GM23338 (cell line): Measurements from ENCODE around the gene RUNX1. TPM values are rescaled to one million over a fixed set of nuclear protein-coding genes. Genes with fewer than 3 reads are reported as not detected.

Experiments
- ATAC-seq: fragments of 200-7000 bp; cut with Tn5 transposase; 3 replicates; pipeline ENCODE4 v1.9.1; 2020
- DNase-seq: peaks from one replicate; pipeline ENCODE4 v3.0.0-alpha.2; 2015; ENCODE audit warnings: low spot score
- H2AFZ ChIP-seq: fragments of 200-600 bp; sonication (generic); 2 replicates; pipeline ENCODE4 v1.8.0; 2016; ENCODE audit warnings: antibody characterized with exemption, mild to moderate bottlenecking, moderate library complexity
- H3F3A ChIP-seq: fragments of 200-600 bp; sonication (generic); replicated peaks from 2 replicates; pipeline ENCODE4 v1.8.0; 2017; ENCODE audit warnings: antibody characterized with exemption, mixed run types, low read depth
- H3K27ac ChIP-seq: fragments of 200-600 bp; sonication (generic); 2 replicates; pipeline ENCODE4 v1.6.1; 2016; ENCODE audit warnings: low read depth
- H3K27me3 ChIP-seq: fragments of 200-600 bp; sonication (generic); 2 replicates; pipeline ENCODE4 v1.8.0; 2016; ENCODE audit warnings: mild to moderate bottlenecking, mixed run types, moderate library complexity; ENCODE audit not compliant: insufficient read depth
- H3K36me3 ChIP-seq: fragments of 200-600 bp; sonication (generic); 2 replicates; pipeline ENCODE4 v1.8.0; 2016; ENCODE audit warnings: mild to moderate bottlenecking; ENCODE audit not compliant: insufficient read depth
- H3K4me1 ChIP-seq: fragments of 200-600 bp; sonication (generic); 2 replicates; pipeline ENCODE4 v1.8.0; 2016; ENCODE audit warnings: mild to moderate bottlenecking, moderate library complexity; ENCODE audit not compliant: insufficient read depth
- H3K4me2 ChIP-seq: fragments of 200-600 bp; sonication (generic); 2 replicates; pipeline ENCODE4 v1.7.1; 2017; ENCODE audit warnings: mixed run types
- H3K4me3 ChIP-seq: fragments of 200-600 bp; sonication (generic); 2 replicates; pipeline ENCODE4 v1.6.1; 2016; ENCODE audit warnings: mixed run types
- H3K79me2 ChIP-seq: fragments of 200-600 bp; sonication (generic); replicated peaks from 2 replicates; pipeline ENCODE4 v1.8.0; 2017; ENCODE audit warnings: mild to moderate bottlenecking; ENCODE audit not compliant: insufficient read depth
- H3K9me2 ChIP-seq: fragments of 200-600 bp; sonication (generic); 2 replicates; pipeline ENCODE4 v1.8.0; 2017; ENCODE audit not compliant: insufficient read depth
- H4K20me1 ChIP-seq: fragments of 200-600 bp; sonication (generic); replicated peaks from 2 replicates; pipeline ENCODE4 v1.8.0; 2017; ENCODE audit warnings: mild to moderate bottlenecking; ENCODE audit not compliant: insufficient read depth
- H3K27ac Mint-ChIP-seq: 2 replicates; pipeline ENCODE4 v1.8.0; 2020; ENCODE audit warnings: inconsistent platforms, mild to moderate bottlenecking, moderate library complexity, mixed read lengths
- H3K27me3 Mint-ChIP-seq: 3 replicates; pipeline ENCODE4 v1.8.0; 2022; ENCODE audit warnings: low read depth, mild to moderate bottlenecking, moderate library complexity, mixed read lengths, inconsistent platforms; ENCODE audit not compliant: insufficient read depth, poor library complexity
- H3K36me3 Mint-ChIP-seq: 3 replicates; pipeline ENCODE4 v1.8.0; 2021; ENCODE audit warnings: low read depth, mild to moderate bottlenecking, inconsistent platforms, moderate library complexity, mixed read lengths
- H3K4me1 Mint-ChIP-seq: 3 replicates; pipeline ENCODE4 v1.8.0; 2020; ENCODE audit warnings: mild to moderate bottlenecking, inconsistent platforms, mixed read lengths
- H3K4me3 Mint-ChIP-seq: 3 replicates; pipeline ENCODE4 v1.8.0; 2021; ENCODE audit warnings: moderate library complexity, mild to moderate bottlenecking, inconsistent platforms, mixed read lengths
- H3K9me3 Mint-ChIP-seq: 3 replicates; pipeline ENCODE4 v1.8.0; 2020; ENCODE audit warnings: moderate library complexity, mild to moderate bottlenecking, inconsistent platforms, mixed read lengths
- JUNB ChIP-seq: IDR thresholded peaks from one replicate; pipeline ENCODE4 v1.6.1; 2016; ENCODE audit warnings: antibody characterized with exemption; ENCODE audit not compliant: unreplicated experiment
- NANOG ChIP-seq: IDR thresholded peaks from 2 replicates; pipeline ENCODE4 v1.6.1; 2016; ENCODE audit warnings: antibody characterized with exemption, borderline replicate concordance
- ZNF331 ChIP-seq: fragments of 250-450 bp; sonication (Bioruptor Pico); IDR thresholded peaks from 2 replicates; pipeline ENCODE4 v1.5.0; 2020; ENCODE audit warnings: low read depth, mild to moderate bottlenecking, moderate library complexity
- polyA plus RNA-seq: library from polyadenylated mRNA; unstranded; fragments of >200 nt; fragmentation: Nextera tagmentation; extraction: Ambion mirVana; gene quantifications from 2 replicates; pipeline ENCODE4 v1.2.1, GENCODE V29; 2016
- total RNA-seq: library from RNA; depleted of rRNA; stranded (reverse); fragments of >200 nt; shearing (Covaris generic); gene quantifications from 2 replicates; pipeline ENCODE4 v1.2.3, GENCODE V29; 2014
- TF ChIP-seq, protein P1 (sequence below), 2 experiments: fragments of 200-600 bp in 1 of 2; sonication (generic) in 1 of 2; conservative IDR thresholded peaks; 2 replicates each; pipeline versions ENCODE4 v1.5.1 to v1.6.1; 2016 to 2017; ENCODE audit warnings: antibody characterized with exemption in 2 of 2, low read depth in 2 of 2, mild to moderate bottlenecking in 2 of 2, moderate library complexity in 1 of 2
- TF ChIP-seq, protein P2 (sequence below): fragments of 250-450 bp; sonication (Bioruptor Pico); IDR thresholded peaks from 2 replicates; pipeline ENCODE4 v1.5.0; 2020; ENCODE audit warnings: mild to moderate bottlenecking, moderate library complexity
- TF ChIP-seq, protein P3 (sequence below): IDR thresholded peaks from one replicate; pipeline ENCODE4 v1.6.1; 2018; ENCODE audit warnings: antibody characterized with exemption; ENCODE audit not compliant: unreplicated experiment
- TF ChIP-seq, protein P4 (sequence below): IDR thresholded peaks from 2 replicates; pipeline ENCODE4 v1.6.1; 2016; ENCODE audit warnings: antibody characterized with exemption

Gene RUNX1
- total and polyA plus RNA-seq, 2 experiments from 2014 or later = 0.29 to 1.1 TPM

DNA sequence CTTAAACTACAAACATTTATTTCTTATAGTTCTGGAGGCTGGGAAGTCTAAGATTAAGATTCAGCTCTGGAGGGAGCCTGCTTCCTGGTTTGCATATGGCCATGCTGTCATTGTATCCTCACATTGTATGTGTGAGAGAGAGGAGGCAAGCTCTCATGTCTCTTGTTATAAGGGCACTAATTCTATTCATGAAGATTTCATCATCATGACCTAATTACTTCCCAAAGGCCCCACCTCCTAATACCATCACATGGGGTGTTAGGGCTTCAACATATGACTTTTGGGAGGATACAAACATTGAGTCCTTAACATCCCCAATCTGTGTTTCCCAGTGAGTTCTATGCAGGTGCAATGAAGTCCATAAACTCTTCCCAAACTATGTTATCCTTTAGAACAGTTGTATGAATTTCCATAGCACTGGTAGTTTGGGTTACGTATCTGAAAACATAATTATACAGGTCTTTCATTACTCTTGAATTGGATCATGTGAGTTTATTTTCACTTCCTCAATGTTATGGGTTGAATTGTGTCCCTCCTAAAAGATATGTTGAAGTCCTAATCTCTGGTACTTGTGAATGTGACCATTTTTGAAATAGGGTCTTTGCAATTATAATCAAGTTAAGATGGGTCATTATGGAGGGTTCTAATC lies 124.2 kb downstream of the RUNX1 start:
- DNase-seq = no peak
- Histone ChIP-seq H3K4me3 (no peak overlapping the region), H3K4me2 (no peak overlapping the region), H3F3A (no peaks in the 10 kb centered on the region), H3K79me2 (no peaks in the 10 kb centered on the region), H3K27ac (no peak overlapping the region), H3K36me3 (no peaks in the 10 kb centered on the region), H2AFZ (no peak overlapping the region), H3K9me2 (peaks cover 8% of the 10 kb centered on the region), H4K20me1 (no peaks in the 10 kb centered on the region), H3K27me3 (no peaks in the 10 kb centered on the region), H3K4me1 (no peaks in the 10 kb centered on the region)
- TF ChIP-seq, protein P1, sequence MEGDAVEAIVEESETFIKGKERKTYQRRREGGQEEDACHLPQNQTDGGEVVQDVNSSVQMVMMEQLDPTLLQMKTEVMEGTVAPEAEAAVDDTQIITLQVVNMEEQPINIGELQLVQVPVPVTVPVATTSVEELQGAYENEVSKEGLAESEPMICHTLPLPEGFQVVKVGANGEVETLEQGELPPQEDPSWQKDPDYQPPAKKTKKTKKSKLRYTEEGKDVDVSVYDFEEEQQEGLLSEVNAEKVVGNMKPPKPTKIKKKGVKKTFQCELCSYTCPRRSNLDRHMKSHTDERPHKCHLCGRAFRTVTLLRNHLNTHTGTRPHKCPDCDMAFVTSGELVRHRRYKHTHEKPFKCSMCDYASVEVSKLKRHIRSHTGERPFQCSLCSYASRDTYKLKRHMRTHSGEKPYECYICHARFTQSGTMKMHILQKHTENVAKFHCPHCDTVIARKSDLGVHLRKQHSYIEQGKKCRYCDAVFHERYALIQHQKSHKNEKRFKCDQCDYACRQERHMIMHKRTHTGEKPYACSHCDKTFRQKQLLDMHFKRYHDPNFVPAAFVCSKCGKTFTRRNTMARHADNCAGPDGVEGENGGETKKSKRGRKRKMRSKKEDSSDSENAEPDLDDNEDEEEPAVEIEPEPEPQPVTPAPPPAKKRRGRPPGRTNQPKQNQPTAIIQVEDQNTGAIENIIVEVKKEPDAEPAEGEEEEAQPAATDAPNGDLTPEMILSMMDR (conservative IDR thresholded peaks at IDR 0.05; ENCODE audit: low read depth in 2 of 2) = no peak
- TF ChIP-seq JUNB = no peak
- TF ChIP-seq, protein P2, sequence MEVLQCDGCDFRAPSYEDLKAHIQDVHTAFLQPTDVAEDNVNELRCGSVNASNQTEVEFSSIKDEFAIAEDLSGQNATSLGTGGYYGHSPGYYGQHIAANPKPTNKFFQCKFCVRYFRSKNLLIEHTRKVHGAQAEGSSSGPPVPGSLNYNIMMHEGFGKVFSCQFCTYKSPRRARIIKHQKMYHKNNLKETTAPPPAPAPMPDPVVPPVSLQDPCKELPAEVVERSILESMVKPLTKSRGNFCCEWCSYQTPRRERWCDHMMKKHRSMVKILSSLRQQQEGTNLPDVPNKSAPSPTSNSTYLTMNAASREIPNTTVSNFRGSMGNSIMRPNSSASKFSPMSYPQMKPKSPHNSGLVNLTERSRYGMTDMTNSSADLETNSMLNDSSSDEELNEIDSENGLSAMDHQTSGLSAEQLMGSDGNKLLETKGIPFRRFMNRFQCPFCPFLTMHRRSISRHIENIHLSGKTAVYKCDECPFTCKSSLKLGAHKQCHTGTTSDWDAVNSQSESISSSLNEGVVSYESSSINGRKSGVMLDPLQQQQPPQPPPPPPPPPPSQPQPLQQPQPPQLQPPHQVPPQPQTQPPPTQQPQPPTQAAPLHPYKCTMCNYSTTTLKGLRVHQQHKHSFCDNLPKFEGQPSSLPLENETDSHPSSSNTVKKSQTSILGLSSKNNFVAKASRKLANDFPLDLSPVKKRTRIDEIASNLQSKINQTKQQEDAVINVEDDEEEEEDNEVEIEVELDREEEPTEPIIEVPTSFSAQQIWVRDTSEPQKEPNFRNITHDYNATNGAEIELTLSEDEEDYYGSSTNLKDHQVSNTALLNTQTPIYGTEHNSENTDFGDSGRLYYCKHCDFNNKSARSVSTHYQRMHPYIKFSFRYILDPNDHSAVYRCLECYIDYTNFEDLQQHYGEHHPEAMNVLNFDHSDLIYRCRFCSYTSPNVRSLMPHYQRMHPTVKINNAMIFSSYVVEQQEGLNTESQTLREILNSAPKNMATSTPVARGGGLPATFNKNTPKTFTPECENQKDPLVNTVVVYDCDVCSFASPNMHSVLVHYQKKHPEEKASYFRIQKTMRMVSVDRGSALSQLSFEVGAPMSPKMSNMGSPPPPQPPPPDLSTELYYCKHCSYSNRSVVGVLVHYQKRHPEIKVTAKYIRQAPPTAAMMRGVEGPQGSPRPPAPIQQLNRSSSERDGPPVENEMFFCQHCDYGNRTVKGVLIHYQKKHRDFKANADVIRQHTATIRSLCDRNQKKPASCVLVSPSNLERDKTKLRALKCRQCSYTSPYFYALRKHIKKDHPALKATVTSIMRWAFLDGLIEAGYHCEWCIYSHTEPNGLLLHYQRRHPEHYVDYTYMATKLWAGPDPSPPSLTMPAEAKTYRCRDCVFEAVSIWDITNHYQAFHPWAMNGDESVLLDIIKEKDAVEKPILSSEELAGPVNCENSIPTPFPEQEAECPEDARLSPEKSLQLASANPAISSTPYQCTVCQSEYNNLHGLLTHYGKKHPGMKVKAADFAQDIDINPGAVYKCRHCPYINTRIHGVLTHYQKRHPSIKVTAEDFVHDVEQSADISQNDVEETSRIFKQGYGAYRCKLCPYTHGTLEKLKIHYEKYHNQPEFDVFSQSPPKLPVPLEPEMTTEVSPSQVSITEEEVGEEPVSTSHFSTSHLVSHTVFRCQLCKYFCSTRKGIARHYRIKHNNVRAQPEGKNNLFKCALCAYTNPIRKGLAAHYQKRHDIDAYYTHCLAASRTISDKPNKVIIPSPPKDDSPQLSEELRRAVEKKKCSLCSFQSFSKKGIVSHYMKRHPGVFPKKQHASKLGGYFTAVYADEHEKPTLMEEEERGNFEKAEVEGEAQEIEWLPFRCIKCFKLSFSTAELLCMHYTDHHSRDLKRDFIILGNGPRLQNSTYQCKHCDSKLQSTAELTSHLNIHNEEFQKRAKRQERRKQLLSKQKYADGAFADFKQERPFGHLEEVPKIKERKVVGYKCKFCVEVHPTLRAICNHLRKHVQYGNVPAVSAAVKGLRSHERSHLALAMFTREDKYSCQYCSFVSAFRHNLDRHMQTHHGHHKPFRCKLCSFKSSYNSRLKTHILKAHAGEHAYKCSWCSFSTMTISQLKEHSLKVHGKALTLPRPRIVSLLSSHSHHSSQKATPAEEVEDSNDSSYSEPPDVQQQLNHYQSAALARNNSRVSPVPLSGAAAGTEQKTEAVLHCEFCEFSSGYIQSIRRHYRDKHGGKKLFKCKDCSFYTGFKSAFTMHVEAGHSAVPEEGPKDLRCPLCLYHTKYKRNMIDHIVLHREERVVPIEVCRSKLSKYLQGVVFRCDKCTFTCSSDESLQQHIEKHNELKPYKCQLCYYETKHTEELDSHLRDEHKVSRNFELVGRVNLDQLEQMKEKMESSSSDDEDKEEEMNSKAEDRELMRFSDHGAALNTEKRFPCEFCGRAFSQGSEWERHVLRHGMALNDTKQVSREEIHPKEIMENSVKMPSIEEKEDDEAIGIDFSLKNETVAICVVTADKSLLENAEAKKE (CRISPR knock-in tag) = no peak
- TF ChIP-seq NANOG = no peak
- TF ChIP-seq, protein P3, sequence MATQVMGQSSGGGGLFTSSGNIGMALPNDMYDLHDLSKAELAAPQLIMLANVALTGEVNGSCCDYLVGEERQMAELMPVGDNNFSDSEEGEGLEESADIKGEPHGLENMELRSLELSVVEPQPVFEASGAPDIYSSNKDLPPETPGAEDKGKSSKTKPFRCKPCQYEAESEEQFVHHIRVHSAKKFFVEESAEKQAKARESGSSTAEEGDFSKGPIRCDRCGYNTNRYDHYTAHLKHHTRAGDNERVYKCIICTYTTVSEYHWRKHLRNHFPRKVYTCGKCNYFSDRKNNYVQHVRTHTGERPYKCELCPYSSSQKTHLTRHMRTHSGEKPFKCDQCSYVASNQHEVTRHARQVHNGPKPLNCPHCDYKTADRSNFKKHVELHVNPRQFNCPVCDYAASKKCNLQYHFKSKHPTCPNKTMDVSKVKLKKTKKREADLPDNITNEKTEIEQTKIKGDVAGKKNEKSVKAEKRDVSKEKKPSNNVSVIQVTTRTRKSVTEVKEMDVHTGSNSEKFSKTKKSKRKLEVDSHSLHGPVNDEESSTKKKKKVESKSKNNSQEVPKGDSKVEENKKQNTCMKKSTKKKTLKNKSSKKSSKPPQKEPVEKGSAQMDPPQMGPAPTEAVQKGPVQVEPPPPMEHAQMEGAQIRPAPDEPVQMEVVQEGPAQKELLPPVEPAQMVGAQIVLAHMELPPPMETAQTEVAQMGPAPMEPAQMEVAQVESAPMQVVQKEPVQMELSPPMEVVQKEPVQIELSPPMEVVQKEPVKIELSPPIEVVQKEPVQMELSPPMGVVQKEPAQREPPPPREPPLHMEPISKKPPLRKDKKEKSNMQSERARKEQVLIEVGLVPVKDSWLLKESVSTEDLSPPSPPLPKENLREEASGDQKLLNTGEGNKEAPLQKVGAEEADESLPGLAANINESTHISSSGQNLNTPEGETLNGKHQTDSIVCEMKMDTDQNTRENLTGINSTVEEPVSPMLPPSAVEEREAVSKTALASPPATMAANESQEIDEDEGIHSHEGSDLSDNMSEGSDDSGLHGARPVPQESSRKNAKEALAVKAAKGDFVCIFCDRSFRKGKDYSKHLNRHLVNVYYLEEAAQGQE = no peak
- TF ChIP-seq, protein P4, sequence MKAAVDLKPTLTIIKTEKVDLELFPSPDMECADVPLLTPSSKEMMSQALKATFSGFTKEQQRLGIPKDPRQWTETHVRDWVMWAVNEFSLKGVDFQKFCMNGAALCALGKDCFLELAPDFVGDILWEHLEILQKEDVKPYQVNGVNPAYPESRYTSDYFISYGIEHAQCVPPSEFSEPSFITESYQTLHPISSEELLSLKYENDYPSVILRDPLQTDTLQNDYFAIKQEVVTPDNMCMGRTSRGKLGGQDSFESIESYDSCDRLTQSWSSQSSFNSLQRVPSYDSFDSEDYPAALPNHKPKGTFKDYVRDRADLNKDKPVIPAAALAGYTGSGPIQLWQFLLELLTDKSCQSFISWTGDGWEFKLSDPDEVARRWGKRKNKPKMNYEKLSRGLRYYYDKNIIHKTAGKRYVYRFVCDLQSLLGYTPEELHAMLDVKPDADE = no peak
- no peak for TF ChIP-seq ZNF331 (CRISPR knock-in tag)
- no peaks in the 10 kb centered on the region for H3K4me1 Mint-ChIP-seq
- H3K9me3 Mint-ChIP-seq = no peaks in the 10 kb centered on the region
- H3K27me3 Mint-ChIP-seq = peaks cover 2% of the 10 kb centered on the region
- ATAC-seq = no peak
- no peaks in the 10 kb centered on the region; the same call in 2 of the 3 replicates for H3K36me3 Mint-ChIP-seq
- H3K27ac Mint-ChIP-seq = no peak overlapping the region
- H3K4me3 Mint-ChIP-seq = no peak overlapping the region
